Astrocyte of the spinal cord (primary cell): ENCODE measurements around the gene P4HA1.
"Not testable (repeated sequence)": the region's sequence is repeated elsewhere in the genome, so short reads cannot be mapped to it uniquely, and the experiment has no call there.

ENCODE experiments used
- DNase-seq: peaks from one replicate; pipeline ENCODE4 v3.0.0; 2011; ENCODE audit warnings: low read depth, low spot score
- H3K4me3 ChIP-seq: 2 replicates; pipeline ENCODE4 v1.5.1; 2011; ENCODE audit warnings: low read depth, mild to moderate bottlenecking, low read length, moderate library complexity
- in situ Hi-C: cut with HindIII; loops from 2 replicates; pipeline ENCODE4 v1.10.0; 2017; ENCODE audit warnings: low sequenced_read_pairs
- TF ChIP-seq, protein P1 (sequence below): IDR thresholded peaks from 2 replicates; pipeline ENCODE4 v1.5.1; 2012; ENCODE audit warnings: low read depth, mild to moderate bottlenecking, low read length, inconsistent platforms

Gene P4HA1

DNA sequence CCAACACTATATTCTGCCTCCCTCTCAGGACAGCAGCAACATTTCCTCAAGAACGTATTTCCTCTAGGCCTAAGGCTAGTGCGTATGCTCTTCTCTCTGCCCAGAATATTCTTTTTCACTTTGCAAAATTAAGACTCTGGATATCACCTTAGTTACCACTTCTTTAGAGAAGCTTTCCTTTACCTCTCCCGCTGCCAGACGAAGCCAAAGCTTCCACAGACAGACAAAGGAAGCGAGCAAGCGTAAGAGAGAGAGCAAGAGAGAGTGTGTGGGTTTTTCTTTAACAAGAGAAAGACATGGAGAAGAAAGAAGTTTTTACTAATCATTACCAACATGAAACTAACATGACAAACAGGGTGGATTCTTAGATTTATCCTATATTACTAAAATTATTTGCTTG lies 64.1 kb downstream of the P4HA1 start:
- TF ChIP-seq, protein P1, sequence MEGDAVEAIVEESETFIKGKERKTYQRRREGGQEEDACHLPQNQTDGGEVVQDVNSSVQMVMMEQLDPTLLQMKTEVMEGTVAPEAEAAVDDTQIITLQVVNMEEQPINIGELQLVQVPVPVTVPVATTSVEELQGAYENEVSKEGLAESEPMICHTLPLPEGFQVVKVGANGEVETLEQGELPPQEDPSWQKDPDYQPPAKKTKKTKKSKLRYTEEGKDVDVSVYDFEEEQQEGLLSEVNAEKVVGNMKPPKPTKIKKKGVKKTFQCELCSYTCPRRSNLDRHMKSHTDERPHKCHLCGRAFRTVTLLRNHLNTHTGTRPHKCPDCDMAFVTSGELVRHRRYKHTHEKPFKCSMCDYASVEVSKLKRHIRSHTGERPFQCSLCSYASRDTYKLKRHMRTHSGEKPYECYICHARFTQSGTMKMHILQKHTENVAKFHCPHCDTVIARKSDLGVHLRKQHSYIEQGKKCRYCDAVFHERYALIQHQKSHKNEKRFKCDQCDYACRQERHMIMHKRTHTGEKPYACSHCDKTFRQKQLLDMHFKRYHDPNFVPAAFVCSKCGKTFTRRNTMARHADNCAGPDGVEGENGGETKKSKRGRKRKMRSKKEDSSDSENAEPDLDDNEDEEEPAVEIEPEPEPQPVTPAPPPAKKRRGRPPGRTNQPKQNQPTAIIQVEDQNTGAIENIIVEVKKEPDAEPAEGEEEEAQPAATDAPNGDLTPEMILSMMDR = no peak
- no peak overlapping the region for H3K4me3 ChIP-seq
- no peak for DNase-seq
- in situ Hi-C loops = no loop called here

DNA sequence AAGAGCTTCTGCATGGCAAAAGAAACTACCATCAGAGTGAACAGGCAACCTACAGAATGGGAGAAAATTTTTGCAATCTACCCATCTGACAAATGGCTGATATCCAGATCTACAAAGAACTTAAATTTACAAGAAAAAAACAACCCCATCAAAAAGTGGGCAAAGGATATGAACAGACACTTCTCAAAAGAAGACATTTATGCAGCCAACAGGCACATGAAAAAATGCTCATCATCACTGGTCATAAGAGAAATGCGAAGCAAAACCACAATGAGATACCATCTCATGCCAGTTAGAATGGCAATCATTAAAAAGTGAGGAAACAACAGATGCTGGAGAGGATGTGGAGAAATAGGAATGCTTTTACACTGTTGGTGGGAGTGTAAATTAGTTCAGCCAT lies 70.0 kb downstream of the P4HA1 start:
- H3K4me3 ChIP-seq, in situ Hi-C loops, DNase-seq: not testable (repeated sequence)

DNA sequence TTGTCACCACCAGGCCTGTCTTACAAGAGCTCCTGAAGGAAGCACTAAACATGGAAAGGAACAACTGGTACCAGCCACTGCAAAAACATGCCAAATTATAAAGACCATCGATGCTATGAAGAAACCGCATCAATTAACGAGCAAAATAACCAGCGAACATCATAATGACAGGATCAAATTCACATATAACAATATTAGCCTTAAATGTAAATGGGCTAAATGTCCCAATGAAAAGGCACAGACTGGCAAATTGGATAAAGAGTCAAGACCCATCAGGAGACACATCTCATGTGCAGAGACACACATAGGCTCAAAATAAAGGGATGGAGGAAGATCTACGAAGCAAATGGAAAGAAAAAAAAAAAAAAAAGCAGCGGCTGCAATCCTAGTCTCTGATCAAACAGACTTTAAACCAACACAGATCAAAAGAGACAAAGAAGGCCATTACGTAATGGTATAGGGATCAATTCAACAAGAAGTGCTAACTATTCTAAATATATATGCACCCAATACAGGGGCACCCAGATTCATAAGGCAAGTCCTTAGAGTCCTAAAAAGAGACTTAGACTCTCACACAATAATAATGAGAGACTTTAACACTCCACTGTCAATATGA lies 73.1 kb downstream of the P4HA1 start:
- DNase-seq, H3K4me3 ChIP-seq, in situ Hi-C loops: not testable (repeated sequence)

DNA sequence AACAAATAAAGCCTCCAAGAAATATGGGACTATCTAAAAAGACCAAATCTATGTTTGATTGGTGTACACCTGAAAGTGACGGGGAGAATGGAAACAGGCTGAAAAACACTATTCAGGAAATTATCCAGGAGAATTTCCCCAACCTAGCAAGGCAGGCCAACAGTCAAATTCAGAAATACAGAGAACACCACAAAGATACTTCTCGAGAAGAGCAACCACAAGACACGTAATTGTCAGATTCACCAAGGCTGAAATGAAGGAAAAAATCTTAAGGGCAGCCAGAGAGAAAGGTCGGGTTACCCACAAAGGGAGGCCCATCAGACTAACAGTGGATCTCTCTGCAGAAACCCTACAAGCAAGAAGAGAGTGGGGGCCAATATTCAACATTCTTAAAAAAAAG lies 73.7 kb downstream of the P4HA1 start:
- DNase-seq, in situ Hi-C loops, H3K4me3 ChIP-seq: not testable (repeated sequence)

- DNase-seq, in situ Hi-C loops, H3K4me3 ChIP-seq: not testable (repeated sequence)
Measured at GRCh38 chr10:73021538-73022164, 75.0 kb downstream of the P4HA1 start.

- in situ Hi-C loops = no loop called here
- TF ChIP-seq, protein P1 = no peak
- DNase-seq = no peak
- H3K4me3 ChIP-seq = no peak overlapping the region
Measured at GRCh38 chr10:73021050-73021449, 75.6 kb downstream of the P4HA1 start.

DNA sequence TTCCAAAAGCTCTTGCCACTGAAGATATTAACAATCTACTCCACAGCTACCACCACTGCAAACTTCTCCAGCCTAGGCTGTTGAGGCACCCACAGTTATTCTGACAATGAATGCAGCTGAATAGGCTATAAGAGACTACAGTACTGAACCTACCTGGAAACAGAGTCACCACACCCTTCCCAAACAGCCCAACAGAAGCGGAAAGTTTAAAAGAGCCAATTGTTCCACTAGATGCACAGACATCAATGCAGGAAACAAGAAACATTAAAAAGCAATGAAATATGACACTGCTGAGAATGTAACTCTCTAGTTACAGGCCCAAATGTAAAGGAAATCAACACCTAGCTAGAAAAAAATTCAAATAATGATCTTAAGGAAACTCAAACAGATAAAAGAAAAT lies 77.6 kb downstream of the P4HA1 start:
- H3K4me3 ChIP-seq = no peak overlapping the region
- in situ Hi-C loops = no loop called here
- TF ChIP-seq, protein P1 = no peak
- DNase-seq = no peak

GRCh38 chr10:73018632-73019031 lies 78.0 kb downstream of the P4HA1 start:
- H3K4me3 ChIP-seq = no peak overlapping the region
- in situ Hi-C loops = no loop called here
- no peak for DNase-seq
- TF ChIP-seq, protein P1 = no peak
